Adrenal gland (tissue), 5 donors: ENCODE measurements around the gene LHX1.

Experiments used
- POLR2A ChIP-seq, 2 donors: fragments of 450-650 bp; IDR thresholded peaks; one replicate each; pipeline ENCODE4 v1.6.1; 2017; ENCODE audit warnings: antibody characterized with exemption in 2 of 2, mild to moderate bottlenecking in 2 of 2, moderate library complexity in 1 of 2
- TF ChIP-seq, protein P1 (sequence below), 6 experiments: fragments of 450-650 bp in 4 of 6; fragments of 200-600 bp in 2 of 6; sonication (generic) in 1 of 6; IDR thresholded peaks; 1 replicate in 5 of 6; 2 replicates in 1 of 6; pipeline versions ENCODE4 v1.5.1 to v1.8.0; 2016 to 2021; ENCODE audit warnings: antibody characterized with exemption in 6 of 6, mild to moderate bottlenecking in 2 of 6, moderate library complexity in 1 of 6
- donor health status: DM: no; HTN: no; CAD: no.

DNA sequence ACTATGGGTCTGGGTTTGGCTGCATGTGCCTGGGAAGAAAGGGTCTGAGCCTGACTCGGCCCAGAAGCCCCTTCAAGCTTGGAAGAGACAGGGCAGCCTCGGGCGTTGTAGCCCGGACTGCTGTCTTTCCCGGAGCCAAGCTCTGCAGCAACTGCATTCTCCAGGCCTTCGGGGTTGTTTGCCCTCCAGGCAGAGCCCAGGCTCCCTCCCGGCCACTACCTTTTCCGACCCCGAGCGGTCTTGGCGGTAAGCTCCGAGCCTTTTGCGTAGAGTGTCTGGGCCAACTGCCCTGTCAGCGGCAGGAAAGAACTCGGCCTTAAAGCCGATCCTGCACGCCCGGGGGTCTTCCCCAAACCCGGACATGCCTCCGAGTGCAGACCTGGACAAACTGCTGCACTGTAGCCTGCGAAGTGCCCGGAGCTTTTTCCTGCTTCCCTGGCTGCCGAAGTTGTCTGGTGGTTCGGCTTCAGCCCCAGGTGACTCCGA lies 1.3 kb downstream of the LHX1 start:
- TF ChIP-seq, protein P1, sequence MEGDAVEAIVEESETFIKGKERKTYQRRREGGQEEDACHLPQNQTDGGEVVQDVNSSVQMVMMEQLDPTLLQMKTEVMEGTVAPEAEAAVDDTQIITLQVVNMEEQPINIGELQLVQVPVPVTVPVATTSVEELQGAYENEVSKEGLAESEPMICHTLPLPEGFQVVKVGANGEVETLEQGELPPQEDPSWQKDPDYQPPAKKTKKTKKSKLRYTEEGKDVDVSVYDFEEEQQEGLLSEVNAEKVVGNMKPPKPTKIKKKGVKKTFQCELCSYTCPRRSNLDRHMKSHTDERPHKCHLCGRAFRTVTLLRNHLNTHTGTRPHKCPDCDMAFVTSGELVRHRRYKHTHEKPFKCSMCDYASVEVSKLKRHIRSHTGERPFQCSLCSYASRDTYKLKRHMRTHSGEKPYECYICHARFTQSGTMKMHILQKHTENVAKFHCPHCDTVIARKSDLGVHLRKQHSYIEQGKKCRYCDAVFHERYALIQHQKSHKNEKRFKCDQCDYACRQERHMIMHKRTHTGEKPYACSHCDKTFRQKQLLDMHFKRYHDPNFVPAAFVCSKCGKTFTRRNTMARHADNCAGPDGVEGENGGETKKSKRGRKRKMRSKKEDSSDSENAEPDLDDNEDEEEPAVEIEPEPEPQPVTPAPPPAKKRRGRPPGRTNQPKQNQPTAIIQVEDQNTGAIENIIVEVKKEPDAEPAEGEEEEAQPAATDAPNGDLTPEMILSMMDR (IDR thresholded peaks at IDR 0.05): no peak
- TF ChIP-seq POLR2A (IDR thresholded peaks at IDR 0.05): no peak
